ENCODE results near the gene RCBTB2. TPM values are rescaled to one million over a fixed set of nuclear protein-coding genes. Genes with fewer than 3 reads are reported as not detected.

RCBTB2 gene
- total and polyA plus RNA-seq, 3 donors from 2014 or later: 10.0 to 15.6 (median 12.2) TPM

- DNase-seq: no peak
- Histone ChIP-seq H3K4me1 (no peaks in the 10 kb centered on the region), H3K27me3 (no peaks in the 10 kb centered on the region), H3K4me3 (peak overlapping the region; percentile 85 to 92), H3K36me3 (ENCODE audit: low read depth, missing control alignments) (no peaks in the 10 kb centered on the region), H3K27ac (peak overlapping the region; percentile 97), H3K9me3 (no peaks in the 10 kb centered on the region)
- 0 to 1% methylated on average over 16 of the region's 16 CpGs for WGBS, 2 donors
- intact Hi-C loops (cut with DNase I; ENCODE audit: low total_unique reads): no loop called here
- TF ChIP-seq POLR2A (IDR thresholded peaks at IDR 0.05) (no peak), CTCF (IDR thresholded peaks at IDR 0.05) (no peak)
Observed at GRCh38 chr13:48532256-48532505, 699 bp downstream of the RCBTB2 start.

DNA sequence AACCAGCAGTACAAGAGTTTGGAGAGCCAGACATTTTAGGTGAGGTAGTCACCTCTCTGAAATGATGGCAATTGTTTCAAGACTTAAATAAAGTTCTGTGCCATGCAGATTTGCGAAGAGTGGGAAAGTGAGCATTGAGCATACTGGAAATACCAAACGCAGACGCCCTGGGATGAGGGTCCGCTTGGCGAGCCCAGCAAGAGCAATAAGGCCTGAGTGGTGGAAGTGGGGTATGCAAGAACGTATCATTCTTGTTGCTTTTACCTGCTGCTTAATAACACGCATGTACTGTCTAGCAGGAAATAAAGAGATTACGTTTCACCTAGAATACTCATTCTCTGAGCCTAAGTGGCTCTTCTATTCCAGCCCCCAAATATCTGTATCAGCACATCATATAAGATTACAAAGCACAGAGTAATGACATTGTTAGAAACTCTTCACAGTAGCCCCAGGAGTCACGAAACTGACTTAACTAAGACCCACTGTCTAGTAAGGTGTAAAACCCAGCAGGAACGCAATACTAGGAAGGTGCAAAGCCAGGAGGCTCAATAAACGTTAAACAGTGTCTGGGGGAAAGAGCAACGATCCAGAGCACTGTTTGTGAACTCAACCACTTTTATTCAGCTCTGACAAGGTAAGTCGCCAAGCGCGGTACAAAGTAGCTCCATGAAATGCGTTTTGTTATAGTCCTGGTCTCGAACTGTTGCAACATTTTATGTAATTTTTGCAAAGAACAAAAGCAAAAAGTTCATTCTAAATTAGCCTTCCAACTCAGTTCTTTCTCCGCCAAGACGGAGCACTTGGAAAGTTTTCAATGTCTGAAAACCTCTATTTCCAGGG is 1.2 kb downstream of the RCBTB2 start:
- peak overlapping the region; percentile 97 for H3K27ac ChIP-seq
- DNase-seq: peak; percentile 53
- H3K9me3 ChIP-seq: no peaks in the 10 kb centered on the region
- peak overlapping the region; percentile 85 to 92 for H3K4me3 ChIP-seq
- no peaks in the 10 kb centered on the region for H3K36me3 ChIP-seq (ENCODE audit: low read depth, missing control alignments)
- 16 to 21% methylated on average over 19 of the region's 19 CpGs for WGBS, 2 donors
- no peak for TF ChIP-seq CTCF (IDR thresholded peaks at IDR 0.05)
- no peak for TF ChIP-seq POLR2A (IDR thresholded peaks at IDR 0.05)
- intact Hi-C loops (cut with DNase I; ENCODE audit: low total_unique reads): no loop called here
- H3K4me1 ChIP-seq: no peaks in the 10 kb centered on the region
- no peaks in the 10 kb centered on the region for H3K27me3 ChIP-seq

DNA sequence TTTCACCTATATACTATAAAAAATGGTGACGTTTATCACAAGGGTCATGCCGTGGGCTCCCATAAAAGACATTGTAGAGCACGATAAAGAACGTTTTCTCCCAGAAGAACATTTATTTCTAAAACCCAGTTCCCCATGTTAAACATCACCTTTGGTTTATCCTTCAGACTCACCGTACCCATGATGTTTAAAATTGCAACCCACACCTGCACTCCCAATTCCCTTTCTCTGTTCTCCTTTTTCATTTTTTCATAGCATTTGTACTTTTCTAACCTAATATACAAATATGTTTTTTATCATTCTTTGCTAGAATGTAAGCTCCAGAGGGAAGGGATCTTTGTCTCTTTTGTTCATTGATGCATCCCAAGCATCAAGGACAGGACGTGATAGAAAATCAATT is 2.0 kb downstream of the RCBTB2 start:
- Histone ChIP-seq H3K27me3 (no peaks in the 10 kb centered on the region), H3K27ac (no peak overlapping the region), H3K36me3 (ENCODE audit: low read depth, missing control alignments) (no peaks in the 10 kb centered on the region), H3K9me3 (no peaks in the 10 kb centered on the region), H3K4me3 (no peak overlapping the region), H3K4me1 (no peaks in the 10 kb centered on the region)
- intact Hi-C loops (cut with DNase I; ENCODE audit: low total_unique reads): no loop called here
- WGBS, 2 donors: 66 to 67% methylated on average over 6 of the region's 6 CpGs
- TF ChIP-seq CTCF (IDR thresholded peaks at IDR 0.05) (no peak), POLR2A (IDR thresholded peaks at IDR 0.05) (no peak)
- DNase-seq: no peak

DNA sequence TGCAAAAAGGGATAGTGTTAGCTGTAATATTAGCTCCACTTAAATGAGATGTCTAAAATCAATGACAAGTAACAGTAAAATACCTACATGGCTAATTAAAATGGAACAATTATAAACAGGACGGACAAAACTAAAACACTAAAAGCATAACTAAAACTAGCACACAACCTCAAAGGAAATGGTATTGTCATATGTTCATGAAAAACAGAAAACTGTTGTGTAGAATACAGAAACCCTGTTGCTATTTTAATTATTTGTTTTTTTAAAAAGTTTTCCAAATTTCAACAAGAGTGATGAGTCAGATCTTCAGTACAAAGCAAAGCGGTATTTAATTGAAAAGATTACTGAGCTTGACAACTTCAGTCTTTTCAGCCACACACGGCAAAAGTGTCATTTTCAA is 4.2 kb downstream of the RCBTB2 start:
- intact Hi-C loops (cut with DNase I; ENCODE audit: low total_unique reads): no loop called here
- Histone ChIP-seq H3K9me3 (no peaks in the 10 kb centered on the region), H3K27me3 (no peaks in the 10 kb centered on the region), H3K36me3 (ENCODE audit: low read depth, missing control alignments) (no peaks in the 10 kb centered on the region), H3K27ac (no peak overlapping the region), H3K4me3 (no peak overlapping the region), H3K4me1 (no peaks in the 10 kb centered on the region)
- TF ChIP-seq POLR2A (IDR thresholded peaks at IDR 0.05) (no peak), CTCF (IDR thresholded peaks at IDR 0.05) (no peak)
- 89 to 90% methylated on average over 3 of the region's 3 CpGs for WGBS, 2 donors
- DNase-seq: no peak

- no peaks in the 10 kb centered on the region for H3K36me3 ChIP-seq (ENCODE audit: low read depth, missing control alignments)
- no peak for DNase-seq
- H3K27me3 ChIP-seq: no peaks in the 10 kb centered on the region
- no peak overlapping the region for H3K27ac ChIP-seq
- H3K9me3 ChIP-seq: no peaks in the 10 kb centered on the region
- no peak overlapping the region for H3K4me3 ChIP-seq
- intact Hi-C loops (cut with DNase I; ENCODE audit: low total_unique reads): no loop called here
- no peaks in the 10 kb centered on the region for H3K4me1 ChIP-seq
- no peak for TF ChIP-seq POLR2A (IDR thresholded peaks at IDR 0.05)
- TF ChIP-seq CTCF (IDR thresholded peaks at IDR 0.05): no peak
- WGBS, 2 donors: 74 to 76% methylated on average over 2 of the region's 2 CpGs
Observed at GRCh38 chr13:48527955-48528354, 4.9 kb downstream of the RCBTB2 start.

Measured in testis (tissue), 3 donors.